ENCODE results near the gene SCUBE1. TPM values are rescaled to one million over a fixed set of nuclear protein-coding genes. Genes with fewer than 3 reads are reported as not detected.

Gene SCUBE1
- total and polyA plus RNA-seq, 2 of the 8 experiments (the other 6 are each of a cell fraction or from before 2014, with no cell fraction given): 2.3 to 4.9 TPM

GRCh38 chr22:43381693-43382092 is 38.5 kb upstream of the SCUBE1 start:
- no peaks in the 10 kb centered on the region for H3K79me1 ChIP-seq (ENCODE audit: low read depth, low read length)
- H3K27ac ChIP-seq (ENCODE audit: low read depth, low read length): no peak overlapping the region
- H3K56ac ChIP-seq (replicated peaks; ENCODE audit: insufficient read length, low read depth, low read length): no peak overlapping the region
- no peak overlapping the region for H2BK120ac ChIP-seq (replicated peaks; ENCODE audit: low read depth, low read length)
- CTCF ChIA-PET (ENCODE audit: partially characterized antibody): interaction anchor here (0.7 to 14.7 kb wide), 5 partner anchors 9 to 150 kb away, joined by 3 to 257 read pairs (median 6); no protein-coding TSS in a partner anchor
- H4K91ac ChIP-seq (replicated peaks; ENCODE audit: insufficient read length, low read length): no peak overlapping the region
- no peak for FAIRE-seq
- H3K79me2 ChIP-seq (ENCODE audit: control insufficient read depth in 1 of 2, insufficient read depth in 2 of 2, low read length in 2 of 2): no peaks in the 10 kb centered on the region
- WGBS, 2 experiments (ENCODE audit: extremely low coverage in 1 of 2, insufficient coverage in 1 of 2, insufficient read length in 1 of 2, insufficient replicate concordance in 2 of 2, low coverage in 1 of 2, low lambda C conversion rate in 2 of 2, missing lambda C conversion rate in 1 of 2): 91% methylated on average over 6 of the region's 6 CpGs; no CpG with 5 or more reads in 1 of the 2 experiments
- H2AFZ ChIP-seq (ENCODE audit: low read length): no peak overlapping the region
- no peak overlapping the region for H3K23ac ChIP-seq (ENCODE audit: insufficient read length)
- no peaks in the 10 kb centered on the region for H3K23me2 ChIP-seq (ENCODE audit: low read depth, low read length)
- H2BK5ac ChIP-seq (ENCODE audit: low read depth, low read length): no peak overlapping the region
- H3K4ac ChIP-seq (replicated peaks; ENCODE audit: insufficient read length, low read depth, low read length): no peak overlapping the region
- H3K14ac ChIP-seq (ENCODE audit: insufficient read length): no peak overlapping the region
- no peak overlapping the region for H2BK15ac ChIP-seq (ENCODE audit: low read length)
- peaks cover 0 to 5% (median 2%) of the 10 kb centered on the region in 4 experiments; a peak in 3 of 7 replicates for H3K4me1 ChIP-seq (replicated peaks in 1 of 4; ENCODE audit: control insufficient read depth in 3 of 4, insufficient read depth in 4 of 4, low read length in 3 of 4)
- H3K4me3 ChIP-seq (ENCODE audit: extremely low read depth in 1 of 4, insufficient read depth in 2 of 4, low read depth in 3 of 4, low read length in 4 of 4): no peak overlapping the region
- no peak overlapping the region for H3K18ac ChIP-seq (ENCODE audit: extremely low read depth, low read length)
- no peak overlapping the region for H2AK5ac ChIP-seq (ENCODE audit: low read depth, low read length)
- peaks cover 0 to 2% (median 0%) of the 10 kb centered on the region in 4 experiments; a peak in 2 of 7 replicates for H3K27me3 ChIP-seq (replicated peaks in 1 of 4; ENCODE audit: control insufficient read depth in 3 of 4, extremely low read depth in 1 of 4, insufficient read depth in 3 of 4, low read length in 3 of 4)
- H3K36me3 ChIP-seq (ENCODE audit: control insufficient read depth in 2 of 4, insufficient read depth in 4 of 4, low read length in 3 of 4): no peaks in the 10 kb centered on the region
- no peak overlapping the region for H3K9ac ChIP-seq (replicated peaks in 1 of 4; ENCODE audit: extremely low read depth in 1 of 4, low read depth in 3 of 4, low read length in 3 of 4)
- no peak for DNase-seq (ENCODE audit: low read depth in 1 of 2, low spot score in 2 of 2)
- no peak overlapping the region for H4K5ac ChIP-seq (ENCODE audit: insufficient read length, low read depth, low read length)
- H4K20me1 ChIP-seq (replicated peaks in 1 of 2; ENCODE audit: control insufficient read depth in 1 of 2, insufficient read depth in 2 of 2, low read length in 2 of 2): no peaks in the 10 kb centered on the region
- no peak overlapping the region for H2BK20ac ChIP-seq (ENCODE audit: low read length)
- no peak overlapping the region for H3K4me2 ChIP-seq (ENCODE audit: insufficient read depth in 1 of 2, low read depth in 2 of 2, low read length in 2 of 2)
- no peaks in the 10 kb centered on the region for H3K9me3 ChIP-seq (ENCODE audit: insufficient read depth in 2 of 2, low read depth in 1 of 2, low read length in 1 of 2)
- H4K8ac ChIP-seq (ENCODE audit: extremely low read depth, insufficient read depth, low read length): no peak overlapping the region
- no peak overlapping the region for H2BK12ac ChIP-seq (ENCODE audit: low read depth, low read length)
- POLR2A ChIA-PET (ENCODE audit: partially characterized antibody): no interaction called here
- TF ChIP-seq SP1 (IDR thresholded peaks at IDR 0.05; ENCODE audit: low read depth, low read length): no peak
- TF ChIP-seq MAFK (IDR thresholded peaks at IDR 0.05; ENCODE audit: low read depth, low read length): no peak
- no peak for TF ChIP-seq HDAC6 (IDR thresholded peaks at IDR 0.05; ENCODE audit: low read depth, low read length)
- no peak for TF ChIP-seq EP300 (IDR thresholded peaks at IDR 0.05; ENCODE audit: borderline replicate concordance in 1 of 2, low read depth in 2 of 2, low read length in 2 of 2)
- no peak for TF ChIP-seq TAF1 (IDR thresholded peaks at IDR 0.05; ENCODE audit: low read depth, low read length)
- TF ChIP-seq NRF1 (IDR thresholded peaks at IDR 0.05; ENCODE audit: low read depth, low read length): no peak
- TF ChIP-seq EGR1 (IDR thresholded peaks at IDR 0.05; ENCODE audit: borderline replicate concordance, low read depth, low read length): no peak
- no peak for TF ChIP-seq TEAD4 (IDR thresholded peaks at IDR 0.05; ENCODE audit: low read depth, low read length)
- no peak for TF ChIP-seq ATF2 (IDR thresholded peaks at IDR 0.05; ENCODE audit: low read length)
- TF ChIP-seq EZH2 (IDR thresholded peaks at IDR 0.05; ENCODE audit: low read depth, low read length, severe bottlenecking): no peak
- TF ChIP-seq KDM5A (IDR thresholded peaks at IDR 0.05; ENCODE audit: low read length): no peak
- TF ChIP-seq MAX (IDR thresholded peaks at IDR 0.05): no peak
- no peak for TF ChIP-seq CBX5 (IDR thresholded peaks at IDR 0.05; ENCODE audit: low read depth, low read length)
